ENCODE data around the gene KCNJ12.

GRCh38 chr17:21354796-21355385 lies 21.3 kb upstream of the KCNJ12 start:
- no peak for TF ChIP-seq ZNF416 (CRISPR knock-in tag; IDR thresholded peaks at IDR 0.05)
- TF ChIP-seq CTCF (IDR thresholded peaks at IDR 0.05) = no peak
- no peak for TF ChIP-seq IRF2 (CRISPR knock-in tag; IDR thresholded peaks at IDR 0.05; ENCODE audit: borderline replicate concordance, low read depth)
